Neural progenitor cell (in vitro differentiated cells): ENCODE data around the gene ENC1. TPM values are rescaled to one million over a fixed set of nuclear protein-coding genes. Genes with fewer than 3 reads are reported as not detected.
A peak's percentile ranks its signal among the peaks of the same experiment; 100 is the strongest.

Source experiments
- DNase-seq: peaks from one replicate; pipeline ENCODE4 v3.0.0-alpha.2; 2016; ENCODE audit warnings: low spot score
- H2AFZ ChIP-seq: fragments of 200-600 bp; sonication (generic); replicated peaks from 2 replicates; pipeline ENCODE4 v1.6.1; 2016; ENCODE audit warnings: antibody characterized with exemption
- H3F3A ChIP-seq: fragments of 200-600 bp; sonication (generic); 2 replicates; pipeline ENCODE4 v1.6.1; 2016; ENCODE audit warnings: antibody characterized with exemption, low read depth
- H3K27ac ChIP-seq: fragments of 200-600 bp; sonication (generic); 2 replicates; pipeline ENCODE4 v1.5.1; 2016; ENCODE audit warnings: mild to moderate bottlenecking
- H3K27me3 ChIP-seq: fragments of 200-600 bp; sonication (generic); 2 replicates; pipeline ENCODE4 v1.6.1; 2016; ENCODE audit warnings: mild to moderate bottlenecking, moderate library complexity
- H3K36me3 ChIP-seq: fragments of 200-600 bp; sonication (generic); 2 replicates; pipeline ENCODE4 v1.5.1; 2016
- H3K4me1 ChIP-seq: fragments of 200-600 bp; sonication (generic); 2 replicates; pipeline ENCODE4 v1.6.1; 2016; ENCODE audit warnings: mixed run types
- H3K4me2 ChIP-seq: fragments of 200-600 bp; sonication (generic); 2 replicates; pipeline ENCODE4 v1.6.1; 2016
- H3K4me3 ChIP-seq: fragments of 200-600 bp; sonication (generic); 2 replicates; pipeline ENCODE4 v1.5.1; 2016
- H3K79me2 ChIP-seq: fragments of 200-600 bp; sonication (generic); 2 replicates; pipeline ENCODE4 v1.6.1; 2016; ENCODE audit warnings: low read depth
- H3K9ac ChIP-seq: fragments of 200-600 bp; sonication (generic); 2 replicates; pipeline ENCODE4 v1.6.1; 2016
- H3K9me3 ChIP-seq: fragments of 200-600 bp; sonication (generic); 2 replicates; pipeline ENCODE4 v1.5.1; 2016; ENCODE audit warnings: low read depth
- H4K20me1 ChIP-seq: fragments of 200-600 bp; sonication (generic); 2 replicates; pipeline ENCODE4 v1.6.1; 2016; ENCODE audit warnings: low read depth
- H3K27ac Mint-ChIP-seq: 3 replicates; pipeline ENCODE4 v1.8.0; 2021; ENCODE audit warnings: mixed read lengths
- H3K27me3 Mint-ChIP-seq: 2 replicates; pipeline ENCODE4 v1.8.0; 2022; ENCODE audit warnings: low read depth, mild to moderate bottlenecking, inconsistent platforms, moderate library complexity, mixed read lengths; ENCODE audit not compliant: insufficient read depth
- H3K36me3 Mint-ChIP-seq: 3 replicates; pipeline ENCODE4 v1.8.0; 2021; ENCODE audit warnings: mixed read lengths
- H3K4me1 Mint-ChIP-seq: 3 replicates; pipeline ENCODE4 v1.8.0; 2021; ENCODE audit warnings: mixed read lengths
- H3K4me3 Mint-ChIP-seq: 3 replicates; pipeline ENCODE4 v1.8.0; 2021; ENCODE audit warnings: mild to moderate bottlenecking, moderate library complexity, mixed read lengths
- H3K9me3 Mint-ChIP-seq: 3 replicates; pipeline ENCODE4 v1.8.0; 2020; ENCODE audit warnings: mixed read lengths
- EZH2 ChIP-seq: fragments of 200-600 bp; sonication (generic); IDR thresholded peaks from 2 replicates; pipeline ENCODE4 v1.6.1; 2017; ENCODE audit warnings: antibody characterized with exemption, mild to moderate bottlenecking, moderate library complexity
- EZH2phosphoT487 ChIP-seq: fragments of 200-600 bp; sonication (generic); IDR thresholded peaks from 2 replicates; pipeline ENCODE4 v1.6.1; 2017; ENCODE audit warnings: antibody characterized with exemption
- total RNA-seq: library from RNA; depleted of rRNA; stranded (reverse); fragments of >200 nt; gene quantifications from 2 replicates; pipeline ENCODE4 v1.2.3, GENCODE V29; 2015; ENCODE audit warnings: low replicate concordance
- TF ChIP-seq, protein P1 (sequence below): fragments of 200-600 bp; sonication (generic); IDR thresholded peaks from 2 replicates; pipeline ENCODE4 v1.5.1; 2017; ENCODE audit warnings: antibody characterized with exemption, mild to moderate bottlenecking

The ENC1 gene
- total RNA-seq, 1 donor from 2014 or later = 73.8 TPM

DNA sequence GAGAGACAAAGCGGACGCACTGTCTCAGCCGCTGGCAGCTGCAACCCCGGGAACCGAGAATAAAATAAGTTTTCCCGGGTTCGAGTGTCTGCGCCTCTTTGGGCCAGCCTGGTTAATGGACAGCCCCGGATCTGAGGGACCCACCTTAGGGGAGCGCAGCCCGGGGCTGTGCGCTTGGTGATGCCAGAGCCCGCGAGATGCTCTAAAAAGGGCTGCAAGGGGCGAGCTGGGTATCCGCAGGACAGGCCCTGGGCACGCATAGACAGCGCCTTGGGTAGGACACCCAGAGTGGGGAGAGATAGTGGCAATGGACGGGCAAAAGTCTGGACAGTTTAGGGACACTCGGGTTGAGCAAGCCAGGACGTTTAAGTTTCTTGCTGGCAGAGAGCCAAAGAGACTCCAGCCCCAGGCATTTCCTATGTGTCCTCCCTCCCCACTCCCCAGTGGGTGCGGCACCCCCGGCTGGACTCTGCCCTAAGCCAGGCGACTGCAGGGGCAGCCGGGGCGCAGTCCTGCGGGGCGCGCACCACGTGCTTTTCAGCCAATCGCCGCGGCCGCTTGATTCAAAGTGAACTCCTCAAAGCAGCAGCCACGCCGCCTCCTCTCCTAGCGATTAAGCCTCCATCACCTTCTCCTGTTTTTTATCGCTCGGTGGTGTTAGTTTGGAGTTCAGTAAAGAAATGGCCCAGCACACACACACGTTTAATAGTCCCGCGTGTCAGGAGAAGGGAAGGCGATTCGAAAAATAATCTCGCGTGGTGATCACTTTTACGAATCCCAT lies 616 bp upstream of the ENC1 start:
- peaks cover 25% of the 10 kb centered on the region for H3K4me1 ChIP-seq
- peaks cover 9% of the 10 kb centered on the region for H3K36me3 Mint-ChIP-seq
- no peak for TF ChIP-seq EZH2phosphoT487
- TF ChIP-seq EZH2 = no peak
- TF ChIP-seq, protein P1, sequence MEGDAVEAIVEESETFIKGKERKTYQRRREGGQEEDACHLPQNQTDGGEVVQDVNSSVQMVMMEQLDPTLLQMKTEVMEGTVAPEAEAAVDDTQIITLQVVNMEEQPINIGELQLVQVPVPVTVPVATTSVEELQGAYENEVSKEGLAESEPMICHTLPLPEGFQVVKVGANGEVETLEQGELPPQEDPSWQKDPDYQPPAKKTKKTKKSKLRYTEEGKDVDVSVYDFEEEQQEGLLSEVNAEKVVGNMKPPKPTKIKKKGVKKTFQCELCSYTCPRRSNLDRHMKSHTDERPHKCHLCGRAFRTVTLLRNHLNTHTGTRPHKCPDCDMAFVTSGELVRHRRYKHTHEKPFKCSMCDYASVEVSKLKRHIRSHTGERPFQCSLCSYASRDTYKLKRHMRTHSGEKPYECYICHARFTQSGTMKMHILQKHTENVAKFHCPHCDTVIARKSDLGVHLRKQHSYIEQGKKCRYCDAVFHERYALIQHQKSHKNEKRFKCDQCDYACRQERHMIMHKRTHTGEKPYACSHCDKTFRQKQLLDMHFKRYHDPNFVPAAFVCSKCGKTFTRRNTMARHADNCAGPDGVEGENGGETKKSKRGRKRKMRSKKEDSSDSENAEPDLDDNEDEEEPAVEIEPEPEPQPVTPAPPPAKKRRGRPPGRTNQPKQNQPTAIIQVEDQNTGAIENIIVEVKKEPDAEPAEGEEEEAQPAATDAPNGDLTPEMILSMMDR = no peak
- H3K4me2 ChIP-seq = peak overlapping the region; percentile 91
- peaks cover 5% of the 10 kb centered on the region for H3K27me3 Mint-ChIP-seq
- no peaks in the 10 kb centered on the region for H3K9me3 Mint-ChIP-seq
- peak overlapping the region; percentile 96 for H3K4me3 ChIP-seq
- H4K20me1 ChIP-seq = peaks cover 41% of the 10 kb centered on the region
- H3K9me3 ChIP-seq = no peaks in the 10 kb centered on the region
- peak overlapping the region; percentile 96 for H3K4me3 Mint-ChIP-seq
- peak; percentile 88 for DNase-seq
- peak overlapping the region; percentile 94 for H3K27ac Mint-ChIP-seq
- no peaks in the 10 kb centered on the region for H3K36me3 ChIP-seq
- peaks cover 43% of the 10 kb centered on the region for H3K79me2 ChIP-seq
- H3K27me3 ChIP-seq = no peaks in the 10 kb centered on the region
- no peak overlapping the region for H3K9ac ChIP-seq
- H3K4me1 Mint-ChIP-seq = peaks cover 45% of the 10 kb centered on the region
- peaks cover 12% of the 10 kb centered on the region for H3F3A ChIP-seq
- peak overlapping the region; percentile 77 for H2AFZ ChIP-seq
- H3K27ac ChIP-seq = peak overlapping the region; percentile 75

DNA sequence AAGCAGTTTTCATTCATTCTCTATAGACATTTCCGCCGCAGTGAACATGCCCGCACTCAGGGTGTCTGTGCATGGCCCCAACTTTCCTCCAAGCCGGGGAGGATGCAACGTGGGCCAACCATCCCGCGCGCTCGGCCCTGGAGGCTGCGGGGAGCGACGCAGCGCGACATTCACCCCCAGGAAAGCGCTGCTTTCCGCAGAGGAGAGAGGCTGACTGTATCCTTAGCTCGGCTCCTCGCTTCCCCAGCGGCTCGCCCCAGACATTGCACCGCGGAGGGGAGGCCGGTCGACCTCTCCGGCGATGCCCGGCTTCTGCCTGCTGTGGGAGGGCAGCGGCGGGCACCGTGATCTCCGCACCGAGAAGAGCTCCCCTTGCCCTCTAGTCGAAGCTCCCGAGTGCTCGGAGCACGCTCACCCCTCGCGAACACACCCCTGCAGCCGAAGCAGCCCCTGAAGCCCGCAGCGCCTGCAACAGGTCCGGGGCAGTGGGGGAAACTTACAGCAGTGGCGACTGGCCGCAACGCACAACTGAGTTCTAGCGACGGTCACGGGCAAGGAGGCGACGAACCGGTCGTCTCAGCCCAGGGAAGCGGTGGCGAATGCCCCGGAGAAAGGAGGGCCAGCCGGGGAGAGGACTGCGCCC lies 600 bp downstream of the ENC1 start:
- H3K9me3 Mint-ChIP-seq = no peaks in the 10 kb centered on the region
- Histone ChIP-seq H3K27ac (no peak overlapping the region), H3K27me3 (no peaks in the 10 kb centered on the region), H3K4me2 (peak overlapping the region; percentile 91), H3K79me2 (peaks cover 55% of the 10 kb centered on the region), H3K4me3 (peak overlapping the region; percentile 96), H2AFZ (no peak overlapping the region), H3K4me1 (peaks cover 25% of the 10 kb centered on the region), H3K9ac (peak overlapping the region; percentile 41), H3K9me3 (no peaks in the 10 kb centered on the region), H4K20me1 (peaks cover 54% of the 10 kb centered on the region), H3K36me3 (no peaks in the 10 kb centered on the region), H3F3A (peaks cover 12% of the 10 kb centered on the region)
- peaks cover 51% of the 10 kb centered on the region for H3K4me1 Mint-ChIP-seq
- H3K36me3 Mint-ChIP-seq = peaks cover 22% of the 10 kb centered on the region
- DNase-seq = peak; percentile 65
- peak overlapping the region; percentile 93 for H3K27ac Mint-ChIP-seq
- peak overlapping the region; percentile 96 for H3K4me3 Mint-ChIP-seq
- H3K27me3 Mint-ChIP-seq = peaks cover 5% of the 10 kb centered on the region
- TF ChIP-seq EZH2 (peak; percentile 52), EZH2phosphoT487 (no peak)
- TF ChIP-seq, protein P1 = peak; percentile 16

DNA sequence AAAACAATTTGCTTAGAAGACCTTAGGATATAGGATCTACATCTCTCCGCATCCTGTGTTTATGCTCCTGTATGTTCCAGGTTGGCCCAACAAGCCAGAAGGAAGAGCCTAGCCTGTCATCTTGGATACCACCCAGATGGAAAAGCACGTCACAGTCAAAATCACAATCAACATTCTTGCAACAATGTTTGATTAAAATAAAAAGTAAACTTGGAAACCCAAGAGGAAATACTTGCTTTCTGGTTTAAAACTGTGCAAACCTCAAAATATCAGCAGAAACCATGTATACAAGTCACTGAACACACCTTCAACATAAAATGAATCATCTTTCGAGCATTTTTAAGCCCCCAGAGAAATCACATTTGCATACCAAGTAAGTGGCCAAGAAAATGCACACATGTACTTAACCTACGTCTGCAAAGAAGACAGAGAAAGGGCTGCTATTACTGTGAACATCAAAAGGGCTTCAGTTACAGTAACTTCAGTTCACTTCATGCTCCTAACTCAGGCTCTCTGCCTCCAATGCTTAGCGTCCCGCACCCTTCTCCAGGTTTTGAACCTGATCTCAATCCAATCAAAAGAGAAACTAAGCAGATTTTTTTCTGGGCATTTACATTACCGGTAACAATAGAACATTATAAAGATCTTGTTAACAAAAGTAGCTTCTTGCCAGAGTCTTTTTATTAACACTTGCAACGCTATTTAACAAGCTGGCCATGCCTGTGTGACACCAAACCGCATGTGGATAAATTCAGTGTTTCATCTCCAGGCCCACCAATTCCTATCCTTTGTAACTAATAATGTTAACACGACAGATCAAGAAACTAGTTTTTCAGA lies 1.3 kb downstream of the ENC1 start:
- Mint-ChIP-seq H3K27ac (peak overlapping the region; percentile 93), H3K9me3 (no peaks in the 10 kb centered on the region), H3K4me3 (peak overlapping the region; percentile 96), H3K27me3 (peaks cover 5% of the 10 kb centered on the region), H3K4me1 (peaks cover 57% of the 10 kb centered on the region), H3K36me3 (peaks cover 28% of the 10 kb centered on the region)
- H2AFZ ChIP-seq = no peak overlapping the region
- peaks cover 61% of the 10 kb centered on the region for H4K20me1 ChIP-seq
- H3K9ac ChIP-seq = peak overlapping the region; percentile 41
- H3K4me3 ChIP-seq = peak overlapping the region; percentile 96
- H3K27me3 ChIP-seq = no peaks in the 10 kb centered on the region
- peaks cover 62% of the 10 kb centered on the region for H3K79me2 ChIP-seq
- peak overlapping the region; percentile 91 for H3K4me2 ChIP-seq
- no peaks in the 10 kb centered on the region for H3K36me3 ChIP-seq
- TF ChIP-seq EZH2 (no peak), EZH2phosphoT487 (no peak)
- TF ChIP-seq, protein P1 = no peak
- H3F3A ChIP-seq = peaks cover 14% of the 10 kb centered on the region
- H3K4me1 ChIP-seq = peaks cover 25% of the 10 kb centered on the region
- DNase-seq = no peak
- no peaks in the 10 kb centered on the region for H3K9me3 ChIP-seq
- H3K27ac ChIP-seq = no peak overlapping the region
